CD4-positive, alpha-beta T cell treated with Interleukin-17A for 1 hour (primary cell): ENCODE data around the gene NBR1.
"Not testable (repeated sequence)": the region's sequence is repeated elsewhere in the genome, so short reads cannot be mapped to it uniquely, and the experiment has no call there.

Source experiments
- DNase-seq: peaks from one replicate; pipeline ENCODE4 v3.0.0-alpha.2; 2020

The NBR1 gene

DNA sequence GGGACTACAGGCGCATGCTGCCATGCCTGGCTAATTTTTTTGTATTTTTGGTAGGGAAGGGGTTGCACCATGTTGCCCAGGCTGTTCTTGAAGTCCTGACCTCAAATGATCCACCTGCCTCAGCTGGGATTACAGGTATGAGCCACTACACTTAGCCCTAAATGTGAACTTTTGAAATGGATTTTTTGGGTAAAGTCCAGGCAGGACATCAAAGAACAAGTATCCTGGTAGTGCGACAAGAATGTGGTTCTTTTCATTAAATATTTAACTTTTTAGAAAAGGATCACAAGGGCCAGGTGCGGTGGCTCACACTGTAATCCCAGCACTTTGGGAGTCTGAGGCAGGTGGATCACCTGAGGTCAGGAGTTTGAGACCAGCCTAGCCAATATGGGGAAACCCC, 15.3 kb upstream of the NBR1 start:
- DNase-seq = no peak

DNA sequence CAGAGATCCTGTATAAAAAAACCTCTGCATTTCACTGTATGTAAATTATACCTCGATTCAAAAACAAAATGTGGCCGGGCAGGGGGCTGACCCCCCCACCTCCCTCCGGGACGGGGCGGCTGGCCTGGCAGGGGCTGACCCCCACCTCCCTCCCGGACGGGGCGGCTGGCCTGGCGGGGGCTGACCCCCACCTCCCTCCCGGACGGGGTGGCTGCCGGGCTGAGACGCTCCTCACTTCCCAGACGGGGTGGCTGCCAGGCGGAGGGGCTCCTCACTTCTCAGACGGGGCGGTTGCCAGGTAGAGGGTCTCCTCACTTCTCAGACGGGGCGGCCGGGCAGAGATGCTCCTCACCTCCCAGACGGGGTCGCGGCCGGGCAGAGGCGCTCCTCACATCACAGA, 11.8 kb upstream of the NBR1 start:
- not testable (repeated sequence) for DNase-seq

DNA sequence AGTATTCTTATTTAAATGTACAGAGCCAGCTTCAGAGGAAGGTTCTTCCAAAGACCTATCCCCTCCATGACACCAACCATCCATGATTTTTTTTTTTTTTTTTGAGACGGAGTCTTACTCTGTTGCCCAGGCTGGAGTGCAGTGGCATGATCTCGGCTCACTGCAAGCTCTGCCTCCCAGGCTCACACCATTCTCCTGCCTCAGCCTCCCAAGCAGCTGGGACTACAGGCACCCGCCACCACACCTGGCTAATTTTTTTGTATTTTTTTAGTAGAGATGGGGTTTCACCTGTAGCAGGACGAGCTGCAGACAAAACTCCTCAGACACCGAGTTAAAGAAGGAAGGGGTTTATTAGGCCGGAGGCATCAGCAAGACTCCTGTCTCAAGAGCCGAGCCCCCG, 11.1 kb upstream of the NBR1 start:
- not testable (repeated sequence) for DNase-seq

DNA sequence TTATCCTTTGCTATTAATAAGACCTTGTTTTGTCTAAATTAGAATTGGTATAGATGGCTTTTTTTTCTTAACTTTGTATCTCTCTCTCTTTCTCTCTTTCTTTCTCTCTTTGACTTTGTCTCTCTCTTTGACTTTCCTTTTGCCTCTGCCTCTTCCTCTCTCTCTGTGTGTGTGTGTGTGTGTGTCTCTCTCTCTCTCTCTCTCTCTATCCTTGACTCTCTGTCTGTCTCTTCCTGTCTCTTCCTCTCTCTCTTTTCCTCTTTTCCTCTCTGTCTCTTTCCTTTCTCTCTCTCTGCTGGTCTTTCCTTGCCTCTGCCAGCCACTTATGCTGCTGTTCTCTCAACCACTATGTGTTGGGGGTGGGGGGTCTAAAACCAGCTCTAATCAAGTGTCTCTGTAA, 5.0 kb upstream of the NBR1 start:
- DNase-seq = not testable (repeated sequence)

DNA sequence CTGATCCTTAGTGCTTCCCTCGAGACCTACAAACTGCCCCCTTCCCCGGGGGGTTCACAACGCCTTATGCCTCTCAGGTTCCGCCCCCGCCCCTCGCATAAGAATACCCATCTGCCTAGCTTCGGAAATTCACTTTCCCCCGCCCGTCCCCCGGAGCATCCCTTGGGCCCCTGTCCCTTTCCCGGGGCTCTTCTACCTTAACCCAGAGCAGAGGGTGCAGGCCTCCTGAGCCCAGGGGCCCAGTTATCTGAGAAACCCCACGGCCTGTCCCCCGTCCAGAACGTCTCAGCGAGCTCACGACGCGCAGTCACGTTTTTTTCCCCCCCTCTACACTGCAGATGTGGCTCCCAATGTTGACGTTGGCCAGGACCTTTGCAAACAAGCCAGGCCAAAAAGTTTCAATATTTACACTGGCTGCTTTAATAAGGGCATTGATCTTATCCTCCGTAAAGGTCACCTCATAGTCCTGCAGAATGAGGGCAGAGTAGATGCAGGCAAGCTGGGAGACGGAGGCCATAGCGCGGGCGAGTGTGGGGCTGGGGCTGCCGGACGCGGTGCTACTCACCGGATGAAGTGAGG, 1.4 kb upstream of the NBR1 start:
- DNase-seq = no peak

- peak; percentile 97 for DNase-seq
Observed at GRCh38 chr17:43170140-43170765, 761 bp upstream of the NBR1 start.

DNA sequence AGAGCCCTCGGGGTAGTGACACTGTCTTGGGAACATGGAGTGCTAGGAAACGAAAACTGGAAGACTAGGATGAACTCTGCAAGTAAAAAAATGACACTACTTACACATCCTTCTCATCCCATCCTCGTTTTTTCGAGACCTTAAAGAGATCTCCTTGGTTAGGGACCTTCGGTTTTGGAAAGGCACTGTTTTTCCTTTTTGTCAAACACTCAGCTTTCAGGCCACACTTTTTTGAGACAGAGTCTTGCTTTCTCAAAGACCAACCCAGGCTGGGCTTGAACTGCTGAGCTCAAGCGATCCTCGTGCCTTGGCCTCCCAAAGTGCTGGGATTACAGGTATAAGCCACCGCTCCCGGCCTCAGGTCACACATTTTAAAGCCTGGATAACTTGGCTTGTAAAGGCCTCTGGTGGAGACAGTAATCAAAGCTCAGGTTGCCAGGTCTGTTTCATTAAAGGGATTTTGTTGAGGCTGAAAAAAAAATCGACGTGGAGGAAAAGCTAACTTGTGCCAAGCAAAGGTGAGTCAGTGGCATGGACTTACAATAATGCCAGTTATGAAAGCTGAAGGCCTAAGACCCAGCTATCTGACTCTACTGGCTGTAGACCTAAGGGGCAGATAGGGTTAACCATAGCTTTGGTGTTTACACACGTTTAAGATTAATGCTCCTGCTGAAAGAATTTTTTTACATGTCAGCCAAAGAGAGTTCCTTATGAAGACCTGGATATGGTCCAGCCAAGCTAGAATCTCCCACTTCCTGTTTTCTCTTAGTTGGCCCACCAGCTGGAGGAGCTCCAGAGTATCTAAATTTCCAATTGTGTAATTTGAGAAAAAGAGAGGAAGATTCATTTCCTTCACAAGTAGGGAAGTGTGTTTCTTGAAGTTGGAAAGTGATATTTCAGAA, 823 bp downstream of the NBR1 start:
- peak; percentile 28 for DNase-seq

GRCh38 chr17:43175213-43176118, 4.5 kb downstream of the NBR1 start:
- DNase-seq = no peak

DNA sequence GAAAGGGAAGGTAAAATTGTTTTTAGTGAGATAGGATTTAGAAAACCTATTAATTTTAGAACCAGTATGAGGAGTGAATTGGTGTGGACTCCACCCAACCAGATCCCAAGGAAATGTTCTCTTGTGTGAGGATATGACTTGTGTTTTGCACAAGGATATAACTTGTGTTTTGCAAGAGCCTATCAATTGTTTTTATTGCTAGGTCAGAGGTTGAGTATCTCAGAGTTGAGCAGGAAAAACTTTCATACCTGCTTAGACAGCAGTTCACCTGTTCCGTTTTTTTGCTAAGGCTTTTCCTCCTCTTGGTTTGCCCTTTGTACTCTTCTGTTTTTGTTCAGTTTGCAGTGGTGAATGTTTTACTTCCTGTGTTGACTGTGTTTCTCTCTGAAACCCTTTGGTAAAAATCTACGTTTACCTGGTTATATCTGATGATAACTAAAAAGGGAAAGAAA, 5.1 kb downstream of the NBR1 start:
- DNase-seq = peak; percentile 19

GRCh38 chr17:43183921-43184320, 12.9 kb downstream of the NBR1 start:
- no peak for DNase-seq

GRCh38 chr17:43186656-43187055, 15.6 kb downstream of the NBR1 start:
- not testable (repeated sequence) for DNase-seq

DNA sequence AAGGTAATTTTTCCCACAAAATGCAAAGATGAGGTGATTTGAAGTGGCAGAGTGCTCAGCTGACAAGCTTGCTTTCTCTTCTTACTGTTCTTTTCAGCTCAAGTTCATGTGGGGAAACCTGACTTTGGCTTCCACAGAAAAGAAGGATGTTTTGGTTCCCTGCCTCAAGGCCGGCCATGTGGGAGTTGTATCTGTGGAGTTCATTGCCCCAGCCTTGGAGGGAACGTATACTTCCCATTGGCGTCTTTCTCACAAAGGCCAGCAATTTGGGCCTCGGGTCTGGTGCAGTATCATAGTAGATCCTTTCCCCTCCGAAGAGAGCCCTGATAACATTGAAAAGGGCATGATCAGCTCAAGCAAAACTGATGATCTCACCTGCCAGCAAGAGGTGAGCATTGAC, 22.2 kb downstream of the NBR1 start:
- no peak for DNase-seq

GRCh38 chr17:43199633-43200032, 28.6 kb downstream of the NBR1 start:
- DNase-seq = no peak

- no peak for DNase-seq
Observed at GRCh38 chr17:43200127-43200526, 29.1 kb downstream of the NBR1 start.

DNA sequence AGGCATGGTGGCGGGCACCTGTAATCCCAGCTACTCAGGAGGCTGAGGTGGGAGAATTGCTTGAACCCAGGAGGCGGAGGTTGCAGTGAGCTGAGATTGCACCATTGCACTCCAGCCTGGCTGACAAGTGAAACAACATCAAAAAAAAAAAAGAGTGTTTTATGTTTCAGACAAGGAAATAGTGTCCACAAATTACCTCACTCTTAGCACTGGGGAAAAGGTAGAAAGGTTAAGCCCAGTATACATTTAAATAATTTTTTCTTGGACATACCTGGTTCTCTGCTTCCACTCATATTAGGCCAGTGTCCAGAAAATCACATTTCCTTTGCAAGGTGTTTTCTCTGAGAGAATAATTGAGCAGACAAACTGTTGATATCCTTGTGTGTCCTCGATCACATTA, 32.0 kb downstream of the NBR1 start:
- not testable (repeated sequence) for DNase-seq

DNA sequence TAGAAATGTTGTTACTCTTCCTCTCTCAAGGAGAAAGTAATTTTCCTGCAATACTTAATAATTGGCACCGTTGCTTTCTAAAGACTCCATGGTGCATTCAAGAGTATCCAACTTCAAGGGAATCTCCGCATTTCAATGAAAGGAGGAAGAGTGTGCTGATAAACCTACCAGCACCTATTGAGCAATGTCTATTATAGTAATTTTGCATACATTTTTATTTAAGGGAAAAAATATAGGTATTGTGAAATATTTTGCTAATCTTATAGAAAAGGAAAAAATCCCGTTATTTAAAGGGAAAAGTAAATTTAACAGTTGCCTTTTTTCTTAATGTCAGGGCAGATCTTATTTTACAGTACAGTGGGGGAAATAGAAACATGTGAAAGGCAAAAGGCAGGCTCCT, 39.6 kb downstream of the NBR1 start:
- DNase-seq = no peak

DNA sequence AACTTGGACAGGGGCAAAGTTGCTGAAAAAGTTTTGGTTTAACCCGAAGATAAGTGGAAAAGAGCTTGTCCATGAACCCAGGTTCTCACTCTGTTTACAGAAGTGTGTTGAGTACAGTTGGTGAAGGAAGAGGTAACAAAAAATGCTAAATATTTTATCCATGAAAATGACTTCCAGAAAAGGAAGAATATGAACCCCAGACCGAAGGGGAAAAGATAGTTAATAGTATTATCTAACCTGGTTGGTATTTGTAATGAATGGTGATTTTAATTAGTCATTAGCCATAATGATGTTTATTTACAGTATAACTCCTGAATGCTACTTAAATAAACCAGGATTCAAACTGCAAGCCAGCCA, 40.1 kb downstream of the NBR1 start:
- peak; percentile 15 for DNase-seq

DNA sequence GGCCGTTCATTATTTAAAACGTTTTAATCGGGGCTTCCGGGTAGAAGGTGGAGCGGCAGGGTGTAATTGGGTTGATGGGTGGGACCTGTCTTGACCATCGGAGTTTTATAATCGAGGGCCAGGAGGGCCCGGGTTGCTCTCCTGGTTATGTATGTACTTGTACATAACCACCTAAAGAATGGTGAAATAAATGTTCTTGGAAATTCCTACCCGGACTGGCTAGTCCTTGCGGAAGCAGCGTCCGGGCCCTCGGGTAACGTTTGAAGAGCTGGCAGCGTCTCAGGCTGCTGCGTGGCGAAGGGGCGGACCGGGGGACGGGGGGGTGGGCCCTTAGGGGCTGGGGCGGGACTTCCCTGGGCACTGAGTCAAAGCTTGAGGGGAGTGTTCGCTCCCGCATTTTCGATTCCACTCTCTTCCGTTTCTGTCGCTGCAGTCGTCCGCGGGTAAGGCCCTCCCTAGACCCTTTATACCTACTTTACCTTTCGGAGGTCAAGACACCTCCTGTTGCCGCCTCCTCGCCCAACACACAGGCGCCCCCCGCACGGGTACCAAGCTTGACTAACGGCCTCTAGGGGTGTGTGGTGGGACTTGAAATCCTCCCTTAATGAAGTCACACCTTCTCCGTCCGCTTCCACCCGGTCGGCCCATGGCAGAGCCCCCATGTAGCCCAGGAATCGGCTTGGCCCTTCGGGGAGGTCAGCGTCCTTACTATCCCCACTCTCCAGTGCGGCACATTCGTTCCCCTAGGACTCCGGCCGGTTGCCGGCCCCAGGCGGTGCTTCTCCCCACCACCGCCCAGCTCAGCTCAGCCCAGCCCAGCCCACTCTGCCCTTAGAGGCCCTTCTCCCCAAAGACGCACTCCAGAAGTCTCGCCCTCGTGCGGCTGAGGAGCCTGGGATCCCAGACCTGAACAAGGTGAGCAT, 40.7 kb downstream of the NBR1 start, which contains the start of gene TMEM106A:
TSS of gene TMEM106A (plus strand) at position 396 of the 923 bp plus-strand sequence. CDS start 1,167 bp downstream, outside the sequence.
- peak; percentile 78 for DNase-seq

- no peak for DNase-seq
Observed at GRCh38 chr17:43212641-43213490, 41.9 kb downstream of the NBR1 start.

- DNase-seq = no peak
Observed at GRCh38 chr17:43213545-43213944, 42.5 kb downstream of the NBR1 start.

- DNase-seq = no peak
Observed at GRCh38 chr17:43215341-43215740, 44.3 kb downstream of the NBR1 start.
